ENCODE data around the gene ZRANB3. TPM values are rescaled to one million over a fixed set of nuclear protein-coding genes. Genes with fewer than 3 reads are reported as not detected.
A peak's percentile ranks its signal among the peaks of the same experiment; 100 is the strongest.

ZRANB3 gene
- total and polyA plus RNA-seq, 2 experiments from 2014 or later: 10.5 to 16.8 TPM

DNA sequence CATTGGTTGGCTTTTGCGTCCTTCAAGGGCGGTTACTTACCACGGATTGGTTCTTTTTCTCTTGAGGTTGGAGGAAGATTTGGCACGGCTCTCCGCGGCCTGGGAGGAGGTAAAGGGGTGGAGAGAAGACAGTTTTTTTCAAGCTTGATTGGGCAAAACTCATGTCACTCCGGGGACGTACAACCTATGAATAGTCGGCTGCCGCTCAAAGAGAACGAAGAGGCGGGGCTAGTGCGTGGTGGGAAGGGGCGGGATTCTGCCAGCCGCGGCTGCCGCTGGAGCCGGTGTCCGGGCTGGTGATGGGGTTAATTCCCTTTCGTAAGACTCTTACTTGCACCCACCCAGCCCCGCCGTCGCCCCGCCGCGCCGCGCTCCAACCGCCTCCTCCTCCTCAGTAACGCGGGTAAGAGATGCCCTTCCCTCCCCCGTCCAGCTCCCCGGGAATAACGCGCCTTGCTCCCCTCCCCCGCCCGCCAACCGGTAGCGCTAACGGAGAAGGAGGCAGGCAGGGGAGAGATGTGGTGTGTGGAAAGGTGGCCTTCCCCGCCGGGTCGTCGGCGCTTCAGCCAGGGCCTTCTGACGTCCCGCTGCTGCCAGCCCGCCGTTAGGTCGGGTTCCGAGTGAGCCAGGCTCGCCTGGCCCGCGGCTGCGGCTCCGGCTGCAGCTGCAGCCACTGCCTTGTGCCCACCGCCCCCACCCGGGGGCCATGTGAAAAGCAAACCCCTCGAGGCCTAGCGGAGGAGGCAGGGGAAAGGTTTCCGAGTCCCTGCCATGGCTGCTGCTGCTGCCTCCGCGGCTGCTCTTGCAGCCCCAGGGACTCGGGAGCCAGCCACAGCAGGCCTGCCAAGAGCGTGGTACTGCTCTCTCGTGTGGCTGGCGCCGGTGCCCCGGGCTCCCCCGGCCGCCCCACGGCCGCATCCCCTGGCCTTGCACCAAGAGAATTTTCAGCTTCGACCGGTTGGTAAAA is 496 bp upstream of the ZRANB3 start, which contains the start of gene R3HDM1:
TSS of gene R3HDM1 (plus strand) at position 254 of the 967 bp plus-strand sequence. CDS start 73,362 bp downstream, outside the sequence.
- peaks cover 3% of the 10 kb centered on the region for H4K20me1 ChIP-seq (replicated peaks; ENCODE audit: insufficient read depth)
- peaks cover 5% of the 10 kb centered on the region; the same call in 2 of the 3 replicates for H3K4me1 Mint-ChIP-seq
- peak within 1 kb of the TSS; percentile 89 for H3K27ac Mint-ChIP-seq
- H3K9me3 Mint-ChIP-seq: peaks cover 8% of the 10 kb centered on the region; the same call in 2 of the 3 replicates
- H3K27me3 Mint-ChIP-seq (ENCODE audit: insufficient read depth, low read depth, poor library complexity): peaks cover 4% of the 10 kb centered on the region
- H3K36me3 Mint-ChIP-seq (ENCODE audit: low read depth): peaks cover 21% of the 10 kb centered on the region
- DNase-seq (ENCODE audit: low spot score): peak; percentile 100
- H3K79me2 ChIP-seq (replicated peaks; ENCODE audit: insufficient read depth): peaks cover 80% of the 10 kb centered on the region
- H3K4me1 ChIP-seq (ENCODE audit: insufficient read depth): 0 out of 2 replicates have a peak, but pooled peaks cover 7% of the 10 kb centered on the region
- no peaks in the 10 kb centered on the region for H3K27me3 ChIP-seq (ENCODE audit: insufficient read depth)
- peak within 1 kb of the TSS; percentile 72 for H3K4me3 ChIP-seq
- no peak within 1 kb of the TSS; the same call in 2 of the 3 replicates for H3K4me3 Mint-ChIP-seq
- H3K27ac ChIP-seq (ENCODE audit: low read depth): peak within 1 kb of the TSS; percentile 52
- H3K36me3 ChIP-seq (ENCODE audit: insufficient read depth): no peaks in the 10 kb centered on the region
- peak; percentile 84 for ATAC-seq
- H2AFZ ChIP-seq: peak within 1 kb of the TSS; percentile 6
- no peaks in the 10 kb centered on the region for H3K9me2 ChIP-seq (ENCODE audit: insufficient read depth)
- TF ChIP-seq STAT1 (IDR thresholded peaks at IDR 0.05; ENCODE audit: unreplicated experiment): no peak
- TF ChIP-seq EZH2 (IDR thresholded peaks at IDR 0.05; ENCODE audit: low read depth, unreplicated experiment): no peak
- peak in 1 of 2 experiments; percentile 50; a peak in 3 of 4 replicates for TF ChIP-seq CTCF (conservative IDR thresholded peaks at IDR 0.05; ENCODE audit: low read depth in 2 of 2)
- TF ChIP-seq, protein P1, sequence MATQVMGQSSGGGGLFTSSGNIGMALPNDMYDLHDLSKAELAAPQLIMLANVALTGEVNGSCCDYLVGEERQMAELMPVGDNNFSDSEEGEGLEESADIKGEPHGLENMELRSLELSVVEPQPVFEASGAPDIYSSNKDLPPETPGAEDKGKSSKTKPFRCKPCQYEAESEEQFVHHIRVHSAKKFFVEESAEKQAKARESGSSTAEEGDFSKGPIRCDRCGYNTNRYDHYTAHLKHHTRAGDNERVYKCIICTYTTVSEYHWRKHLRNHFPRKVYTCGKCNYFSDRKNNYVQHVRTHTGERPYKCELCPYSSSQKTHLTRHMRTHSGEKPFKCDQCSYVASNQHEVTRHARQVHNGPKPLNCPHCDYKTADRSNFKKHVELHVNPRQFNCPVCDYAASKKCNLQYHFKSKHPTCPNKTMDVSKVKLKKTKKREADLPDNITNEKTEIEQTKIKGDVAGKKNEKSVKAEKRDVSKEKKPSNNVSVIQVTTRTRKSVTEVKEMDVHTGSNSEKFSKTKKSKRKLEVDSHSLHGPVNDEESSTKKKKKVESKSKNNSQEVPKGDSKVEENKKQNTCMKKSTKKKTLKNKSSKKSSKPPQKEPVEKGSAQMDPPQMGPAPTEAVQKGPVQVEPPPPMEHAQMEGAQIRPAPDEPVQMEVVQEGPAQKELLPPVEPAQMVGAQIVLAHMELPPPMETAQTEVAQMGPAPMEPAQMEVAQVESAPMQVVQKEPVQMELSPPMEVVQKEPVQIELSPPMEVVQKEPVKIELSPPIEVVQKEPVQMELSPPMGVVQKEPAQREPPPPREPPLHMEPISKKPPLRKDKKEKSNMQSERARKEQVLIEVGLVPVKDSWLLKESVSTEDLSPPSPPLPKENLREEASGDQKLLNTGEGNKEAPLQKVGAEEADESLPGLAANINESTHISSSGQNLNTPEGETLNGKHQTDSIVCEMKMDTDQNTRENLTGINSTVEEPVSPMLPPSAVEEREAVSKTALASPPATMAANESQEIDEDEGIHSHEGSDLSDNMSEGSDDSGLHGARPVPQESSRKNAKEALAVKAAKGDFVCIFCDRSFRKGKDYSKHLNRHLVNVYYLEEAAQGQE (IDR thresholded peaks at IDR 0.05; ENCODE audit: unreplicated experiment): peak; percentile 13
- peak; percentile 54 for TF ChIP-seq POLR2AphosphoS5 (IDR thresholded peaks at IDR 0.05; ENCODE audit: low read depth)
- TF ChIP-seq JUNB (IDR thresholded peaks at IDR 0.05; ENCODE audit: unreplicated experiment): no peak
- TF ChIP-seq NANOG (IDR thresholded peaks at IDR 0.05; ENCODE audit: borderline replicate concordance): no peak
- no peak for TF ChIP-seq EZH2phosphoT487 (IDR thresholded peaks at IDR 0.05; ENCODE audit: unreplicated experiment)
- no peak for TF ChIP-seq ZNF331 (CRISPR knock-in tag; IDR thresholded peaks at IDR 0.05; ENCODE audit: low read depth)
- no peak for TF ChIP-seq ZNF114 (CRISPR knock-in tag; IDR thresholded peaks at IDR 0.05)
- TF ChIP-seq ETS1 (IDR thresholded peaks at IDR 0.05): no peak
- TF ChIP-seq CREB1 (CRISPR knock-in tag; IDR thresholded peaks at IDR 0.05; ENCODE audit: low read depth): peak; percentile 29; the same call in 1 of the 2 replicates
- TF ChIP-seq ZNF462 (CRISPR knock-in tag; IDR thresholded peaks at IDR 0.05): no peak
- H3K4me2 ChIP-seq: peak within 1 kb of the TSS; percentile 90
- no peaks in the 10 kb centered on the region for H3F3A ChIP-seq (replicated peaks; ENCODE audit: low read depth)

All from GM23338 (cell line).